SK-N-SH treated with all-trans-retinoic acid at 6 μM for 48 hours (cell line): ENCODE results near the gene METTL6.

Experiments used
- ATAC-seq: fragments of 200-7000 bp; cut with Tn5 transposase; 3 replicates; pipeline ENCODE4 v1.9.1; 2020; ENCODE audit warnings: mild to moderate bottlenecking, moderate library complexity
- ARNTL ChIP-seq: fragments of 450-650 bp; formaldehyde crosslinking; IDR thresholded peaks from 2 replicates; pipeline ENCODE4 v1.5.0; 2020; ENCODE audit warnings: low read depth, mild to moderate bottlenecking, moderate library complexity, borderline replicate concordance
- BACH2 ChIP-seq: fragments of 250-450 bp; sonication (Bioruptor Pico); IDR thresholded peaks from 2 replicates; pipeline ENCODE4 v1.9.0; 2021; ENCODE audit warnings: mild to moderate bottlenecking, borderline replicate concordance
- CSDC2 ChIP-seq: fragments of 250-450 bp; sonication (Bioruptor Pico); IDR thresholded peaks from 2 replicates; pipeline ENCODE4 v1.5.0; 2020; ENCODE audit warnings: mild to moderate bottlenecking, moderate library complexity
- CSRNP3 ChIP-seq: fragments of 250-450 bp; sonication (Bioruptor Pico); IDR thresholded peaks from 2 replicates; pipeline ENCODE4 v1.5.1; 2021; ENCODE audit warnings: mild to moderate bottlenecking, moderate library complexity
- ESRRG ChIP-seq: fragments of 250-450 bp; sonication (Bioruptor Pico); IDR thresholded peaks from 2 replicates; pipeline ENCODE4 v1.6.1; 2021; ENCODE audit warnings: mild to moderate bottlenecking
- GLIS3 ChIP-seq: fragments of 250-450 bp; sonication (Bioruptor Pico); IDR thresholded peaks from 2 replicates; pipeline ENCODE4 v1.5.0; 2020; ENCODE audit warnings: mild to moderate bottlenecking, moderate library complexity
- ISL1 ChIP-seq: fragments of 250-450 bp; sonication (Bioruptor Pico); IDR thresholded peaks from 2 replicates; pipeline ENCODE4 v2.1.2; 2022; ENCODE audit warnings: mild to moderate bottlenecking, moderate library complexity
- OSR1 ChIP-seq: fragments of 250-450 bp; sonication (Bioruptor Pico); IDR thresholded peaks from 2 replicates; pipeline ENCODE4 v1.8.0; 2022; ENCODE audit warnings: moderate library complexity, mild to moderate bottlenecking, inconsistent platforms
- POU6F1 ChIP-seq: fragments of 250-450 bp; sonication (Bioruptor Pico); IDR thresholded peaks from 2 replicates; pipeline ENCODE4 v1.8.0; 2021; ENCODE audit warnings: low read depth, mild to moderate bottlenecking, moderate library complexity, borderline replicate concordance
- PPARA ChIP-seq: fragments of 250-450 bp; sonication (Bioruptor Pico); IDR thresholded peaks from 2 replicates; pipeline ENCODE4 v1.5.0; 2020; ENCODE audit warnings: mild to moderate bottlenecking, borderline replicate concordance
- RARB ChIP-seq: fragments of 250-450 bp; sonication (Bioruptor Pico); IDR thresholded peaks from 2 replicates; pipeline ENCODE4 v1.8.0; 2021; ENCODE audit warnings: mild to moderate bottlenecking, moderate library complexity
- SNAI2 ChIP-seq: fragments of 250-450 bp; sonication (Bioruptor Pico); IDR thresholded peaks from 2 replicates; pipeline ENCODE4 v1.5.0; 2020; ENCODE audit warnings: mild to moderate bottlenecking, moderate library complexity
- TCF4 ChIP-seq: fragments of 250-450 bp; sonication (Bioruptor Pico); IDR thresholded peaks from 2 replicates; pipeline ENCODE4 v1.8.0; 2021; ENCODE audit warnings: mild to moderate bottlenecking, moderate library complexity, borderline replicate concordance
- TOX ChIP-seq: fragments of 250-450 bp; sonication (Bioruptor Pico); IDR thresholded peaks from 2 replicates; pipeline ENCODE4 v1.8.0; 2021; ENCODE audit warnings: mild to moderate bottlenecking, moderate library complexity, borderline replicate concordance
- TSHZ2 ChIP-seq: fragments of 250-450 bp; sonication (Bioruptor Pico); IDR thresholded peaks from 2 replicates; pipeline ENCODE4 v1.5.0; 2020; ENCODE audit warnings: mild to moderate bottlenecking, moderate library complexity
- ZC3H10 ChIP-seq: fragments of 250-450 bp; sonication (Bioruptor Pico); IDR thresholded peaks from 2 replicates; pipeline ENCODE4 v1.5.1; 2021; ENCODE audit warnings: mild to moderate bottlenecking, moderate library complexity
- ZFP3 ChIP-seq: fragments of 250-450 bp; sonication (Bioruptor Pico); IDR thresholded peaks from 2 replicates; pipeline ENCODE4 v1.5.0; 2020; ENCODE audit warnings: mild to moderate bottlenecking, moderate library complexity
- ZFP30 ChIP-seq: fragments of 450-650 bp; formaldehyde crosslinking; IDR thresholded peaks from 2 replicates; pipeline ENCODE4 v1.5.0; 2022; ENCODE audit warnings: mild to moderate bottlenecking, moderate library complexity
- ZNF565 ChIP-seq: fragments of 450-650 bp; formaldehyde crosslinking; conservative IDR thresholded peaks from 2 replicates; pipeline ENCODE4 v1.5.0; 2020; ENCODE audit warnings: low read depth, mild to moderate bottlenecking, moderate library complexity
- ZNF70 ChIP-seq: fragments of 450-650 bp; formaldehyde crosslinking; IDR thresholded peaks from 2 replicates; pipeline ENCODE4 v1.5.0; 2020; ENCODE audit warnings: mild to moderate bottlenecking, moderate library complexity
- TF ChIP-seq, protein P1 (sequence below): fragments of 250-450 bp; sonication (Bioruptor Pico); IDR thresholded peaks from 2 replicates; pipeline ENCODE4 v1.8.0; 2020; ENCODE audit warnings: mild to moderate bottlenecking, moderate library complexity, borderline replicate concordance
- TF ChIP-seq, protein P2 (sequence below): fragments of 250-450 bp; sonication (Bioruptor Pico); IDR thresholded peaks from 2 replicates; pipeline ENCODE4 v1.5.1; 2020; ENCODE audit warnings: low read depth, mild to moderate bottlenecking, moderate library complexity

The METTL6 gene

DNA sequence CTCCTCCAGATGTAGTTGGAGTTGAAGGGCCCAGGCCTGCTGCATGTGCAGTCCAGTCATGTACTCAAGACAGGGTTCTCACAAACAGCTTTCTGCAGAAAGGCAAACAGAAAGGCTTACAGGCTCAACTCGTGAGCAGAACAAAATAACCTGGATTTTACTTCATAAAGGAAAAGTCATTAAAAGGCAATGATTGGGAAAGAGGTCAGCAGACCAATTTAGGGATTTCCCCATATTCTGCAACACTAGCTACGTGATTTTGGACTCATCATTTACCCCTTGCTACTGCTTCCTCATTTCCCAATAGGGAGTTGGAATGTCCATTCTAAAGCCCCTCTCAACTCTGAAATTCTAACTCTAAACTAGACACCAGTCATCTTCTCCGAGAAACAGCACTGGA, 18.1 kb downstream of the METTL6 start:
- TF ChIP-seq ZC3H10: no peak
- TF ChIP-seq, all 23 proteins: peak for 0
- ATAC-seq: no peak

GRCh38 chr3:15405448-15406050, 21.8 kb downstream of the METTL6 start:
- peak; percentile 88 for ATAC-seq
- TF ChIP-seq PPARA (CRISPR knock-in tag) (no peak), ZNF565 (CRISPR knock-in tag) (no peak), ISL1 (CRISPR knock-in tag) (no peak), ZFP30 (CRISPR knock-in tag) (no peak), OSR1 (CRISPR knock-in tag) (no peak), GLIS3 (CRISPR knock-in tag) (no peak), ZC3H10 (no peak)
- TF ChIP-seq, protein P1, sequence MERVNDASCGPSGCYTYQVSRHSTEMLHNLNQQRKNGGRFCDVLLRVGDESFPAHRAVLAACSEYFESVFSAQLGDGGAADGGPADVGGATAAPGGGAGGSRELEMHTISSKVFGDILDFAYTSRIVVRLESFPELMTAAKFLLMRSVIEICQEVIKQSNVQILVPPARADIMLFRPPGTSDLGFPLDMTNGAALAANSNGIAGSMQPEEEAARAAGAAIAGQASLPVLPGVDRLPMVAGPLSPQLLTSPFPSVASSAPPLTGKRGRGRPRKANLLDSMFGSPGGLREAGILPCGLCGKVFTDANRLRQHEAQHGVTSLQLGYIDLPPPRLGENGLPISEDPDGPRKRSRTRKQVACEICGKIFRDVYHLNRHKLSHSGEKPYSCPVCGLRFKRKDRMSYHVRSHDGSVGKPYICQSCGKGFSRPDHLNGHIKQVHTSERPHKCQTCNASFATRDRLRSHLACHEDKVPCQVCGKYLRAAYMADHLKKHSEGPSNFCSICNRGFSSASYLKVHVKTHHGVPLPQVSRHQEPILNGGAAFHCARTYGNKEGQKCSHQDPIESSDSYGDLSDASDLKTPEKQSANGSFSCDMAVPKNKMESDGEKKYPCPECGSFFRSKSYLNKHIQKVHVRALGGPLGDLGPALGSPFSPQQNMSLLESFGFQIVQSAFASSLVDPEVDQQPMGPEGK (CRISPR knock-in tag): no peak

GRCh38 chr3:15404767-15405166, 22.6 kb downstream of the METTL6 start:
- no peak for ATAC-seq
- TF ChIP-seq ZNF565 (CRISPR knock-in tag): no peak

DNA sequence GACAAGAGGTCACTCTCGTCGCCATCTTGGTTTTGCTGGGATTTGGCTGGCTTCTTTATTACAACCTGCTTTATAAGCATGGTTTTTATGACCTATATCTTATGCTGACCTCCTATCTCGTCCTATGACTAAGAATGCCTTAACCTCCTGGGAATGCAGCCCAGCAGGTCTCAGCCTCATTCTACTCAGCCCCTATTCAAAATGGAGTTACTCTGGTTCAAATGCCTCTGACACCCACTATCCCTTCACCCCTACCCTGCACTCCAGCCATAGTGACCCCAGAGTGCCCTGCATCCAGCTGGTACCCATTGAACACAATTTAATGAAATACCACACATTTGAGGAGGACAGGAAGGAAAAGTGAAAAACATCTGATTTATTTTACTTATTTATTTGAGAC, 23.4 kb downstream of the METTL6 start:
- no peak for TF ChIP-seq TOX (CRISPR knock-in tag)
- no peak for TF ChIP-seq ZFP3 (CRISPR knock-in tag)
- no peak for TF ChIP-seq TSHZ2 (CRISPR knock-in tag)
- TF ChIP-seq ARNTL (CRISPR knock-in tag): no peak
- TF ChIP-seq, protein P1 (CRISPR knock-in tag): no peak
- no peak for TF ChIP-seq SNAI2
- no peak for TF ChIP-seq GLIS3 (CRISPR knock-in tag)
- no peak for TF ChIP-seq RARB (CRISPR knock-in tag)
- TF ChIP-seq OSR1 (CRISPR knock-in tag): no peak
- TF ChIP-seq PPARA (CRISPR knock-in tag): no peak
- TF ChIP-seq CSDC2 (CRISPR knock-in tag): no peak
- no peak for TF ChIP-seq BACH2 (CRISPR knock-in tag)
- no peak for TF ChIP-seq POU6F1 (CRISPR knock-in tag)
- TF ChIP-seq ZNF70: no peak
- TF ChIP-seq TCF4 (CRISPR knock-in tag): no peak
- no peak for TF ChIP-seq ISL1 (CRISPR knock-in tag)
- no peak for TF ChIP-seq ESRRG (CRISPR knock-in tag)
- TF ChIP-seq, protein P2, sequence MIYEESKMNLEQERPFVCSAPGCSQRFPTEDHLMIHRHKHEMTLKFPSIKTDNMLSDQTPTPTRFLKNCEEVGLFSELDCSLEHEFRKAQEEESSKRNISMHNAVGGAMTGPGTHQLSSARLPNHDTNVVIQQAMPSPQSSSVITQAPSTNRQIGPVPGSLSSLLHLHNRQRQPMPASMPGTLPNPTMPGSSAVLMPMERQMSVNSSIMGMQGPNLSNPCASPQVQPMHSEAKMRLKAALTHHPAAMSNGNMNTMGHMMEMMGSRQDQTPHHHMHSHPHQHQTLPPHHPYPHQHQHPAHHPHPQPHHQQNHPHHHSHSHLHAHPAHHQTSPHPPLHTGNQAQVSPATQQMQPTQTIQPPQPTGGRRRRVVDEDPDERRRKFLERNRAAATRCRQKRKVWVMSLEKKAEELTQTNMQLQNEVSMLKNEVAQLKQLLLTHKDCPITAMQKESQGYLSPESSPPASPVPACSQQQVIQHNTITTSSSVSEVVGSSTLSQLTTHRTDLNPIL (CRISPR knock-in tag): no peak
- TF ChIP-seq CSRNP3 (CRISPR knock-in tag): no peak
- ATAC-seq: no peak
